ENCODE measurements around the gene GLI1.

GRCh38 chr12:57444744-57445143 is 14.8 kb upstream of the GLI1 start:
- no peak for TF ChIP-seq CTCF (conservative IDR thresholded peaks at IDR 0.05 in 1 of 2, IDR thresholded peaks at IDR 0.05 in 1 of 2; ENCODE audit: low read depth in 1 of 2, low read length in 2 of 2)
- no peak for TF ChIP-seq EZH2 (IDR thresholded peaks at IDR 0.05; ENCODE audit: low read length, missing control alignments)

Data from fibroblast of lung (primary cell).